HCT116 (cell line): ENCODE data around the gene TSPOAP1. TPM values are rescaled to one million over a fixed set of nuclear protein-coding genes. Genes with fewer than 3 reads are reported as not detected.

Experiments used
- ATAC-seq: fragments of 200-7000 bp; cut with Tn5 transposase; 2 replicates; pipeline ENCODE4 v1.9.1; 2020; ENCODE audit warnings: mild to moderate bottlenecking, moderate library complexity
- BruUV-seq: library from RNA; stranded (reverse); fragments of 400-500 nt; replicated peaks from 2 replicates; lab custom pipeline; 2021; lab: Mats Ljungman, UMichigan
- CTCF ChIA-PET: fragments of 300-600 bp; sonication (Branson Sonifier 250); formaldehyde crosslinking; loops from one replicate; lab custom pipeline; 2021; ENCODE audit warnings: antibody characterized with exemption; lab: Charles Lee
- POLR2A ChIA-PET: fragments of 300-600, 350-600 bp; sonication (Branson Sonifier 250); formaldehyde crosslinking; loops from one replicate; lab custom pipeline; 2021; ENCODE audit warnings: antibody characterized with exemption; lab: Charles Lee
- RAD21 ChIA-PET, 2 experiments: fragments of 300-600 bp; sonication (Branson Sonifier 250); formaldehyde crosslinking; loops; one replicate each; lab custom pipeline; 2023; ENCODE audit warnings: low total read pairs in 2 of 2; ENCODE audit not compliant: uncharacterized antibody in 2 of 2, unreplicated experiment in 2 of 2, low non-redundant PET in 1 of 2; lab: Charles Lee
- DNase-seq: peaks from one replicate; pipeline ENCODE4 v3.0.0-alpha.2; 2010; ENCODE audit warnings: low read depth, low spot score
- H2AFZ ChIP-seq: fragments of 200-600 bp; shearing (Covaris generic), sonication (generic); 2 replicates; pipeline ENCODE4 v1.6.1; 2017; ENCODE audit warnings: low read depth, mixed run types, mixed read lengths, antibody characterized with exemption, low read length; ENCODE audit not compliant: poor library complexity, severe bottlenecking
- H3K27ac ChIP-seq: 2 replicates; pipeline ENCODE4 v1.5.1; 2012; ENCODE audit warnings: low read depth, low read length
- H3K27me3 ChIP-seq: fragments of 200-600 bp; sonication (generic); 2 replicates; pipeline ENCODE4 v1.6.1; 2016; ENCODE audit warnings: mixed run types, low read length, mixed read lengths; ENCODE audit not compliant: insufficient read depth
- H3K36me3 ChIP-seq, 2 experiments: fragments of 200-500 bp in 1 of 2; fragments of 200-600 bp in 1 of 2; sonication (Bioruptor generic) in 1 of 2; sonication (generic) in 1 of 2; 2 replicates each; pipeline versions ENCODE4 v1.5.1 to v1.6.1; 2014 to 2016; ENCODE audit warnings: low read length in 2 of 2, inconsistent platforms in 1 of 2, mixed read lengths in 1 of 2, mixed run types in 1 of 2; ENCODE audit not compliant: insufficient read depth in 2 of 2, control insufficient read depth in 1 of 2
- H3K4me1 ChIP-seq, 2 experiments: fragments of 200-600 bp in 1 of 2; sonication (generic) in 1 of 2; 2 replicates each; pipeline versions ENCODE4 v1.5.1 to v1.6.1; 2012 to 2017; ENCODE audit warnings: low read length in 2 of 2, inconsistent platforms in 1 of 2, mild to moderate bottlenecking in 1 of 2, mixed read lengths in 1 of 2, mixed run types in 1 of 2, moderate library complexity in 1 of 2; ENCODE audit not compliant: insufficient read depth in 2 of 2, control insufficient read depth in 1 of 2
- H3K4me2 ChIP-seq: fragments of 200-600 bp; sonication (generic); 2 replicates; pipeline ENCODE4 v1.6.1; 2017; ENCODE audit warnings: mixed run types, low read length, mixed read lengths
- H3K4me3 ChIP-seq, 2 experiments: fragments of 200-600 bp in 1 of 2; sonication (generic) in 1 of 2; replicated peaks in 1 of 2; 2 replicates each; pipeline ENCODE4 v1.5.1; 2011 to 2016; ENCODE audit warnings: low read length in 2 of 2, control low read depth in 1 of 2, low read depth in 1 of 2, mild to moderate bottlenecking in 1 of 2, mixed read lengths in 1 of 2, mixed run types in 1 of 2
- H3K79me2 ChIP-seq: fragments of 200-600 bp; sonication (generic); 2 replicates; pipeline ENCODE4 v1.6.1; 2017; ENCODE audit warnings: mild to moderate bottlenecking, mixed run types, low read length, moderate library complexity, mixed read lengths; ENCODE audit not compliant: insufficient read depth
- H3K9ac ChIP-seq: fragments of 200-600 bp; sonication (generic); 2 replicates; pipeline ENCODE4 v1.6.1; 2016; ENCODE audit warnings: low read length, mixed read lengths
- H3K9me2 ChIP-seq: fragments of 200-600 bp; sonication (generic), shearing (Covaris generic); 2 replicates; pipeline ENCODE4 v1.6.1; 2017; ENCODE audit warnings: mixed run types, mild to moderate bottlenecking, moderate library complexity; ENCODE audit not compliant: insufficient read depth
- H3K9me3 ChIP-seq, 2 experiments: fragments of 200-500 bp in 1 of 2; fragments of 200-600 bp in 1 of 2; sonication (Bioruptor generic) in 1 of 2; sonication (generic) in 1 of 2; 2 replicates each; pipeline ENCODE4 v1.6.1; 2014 to 2017; ENCODE audit warnings: low read length in 2 of 2, mixed read lengths in 2 of 2, inconsistent platforms in 1 of 2, low read depth in 1 of 2, mild to moderate bottlenecking in 1 of 2, mixed run types in 1 of 2, moderate library complexity in 1 of 2; ENCODE audit not compliant: control insufficient read depth in 1 of 2, insufficient read depth in 1 of 2
- H4K20me1 ChIP-seq: fragments of 200-600 bp; sonication (generic), shearing (Covaris generic); 2 replicates; pipeline ENCODE4 v1.6.1; 2017; ENCODE audit warnings: mixed run types, mild to moderate bottlenecking, moderate library complexity; ENCODE audit not compliant: insufficient read depth
- ATF3 ChIP-seq: IDR thresholded peaks from 2 replicates; pipeline ENCODE4 v1.6.1; 2012
- CBX3 ChIP-seq: IDR thresholded peaks from 2 replicates; pipeline ENCODE4 v1.6.1; 2012; ENCODE audit warnings: low read depth
- CEBPB ChIP-seq: IDR thresholded peaks from 2 replicates; pipeline ENCODE4 v1.6.1; 2012; ENCODE audit warnings: low read depth
- CTCF ChIP-seq, 3 experiments: fragments of 200-600 bp in 1 of 3; sonication (generic) in 1 of 3; IDR thresholded peaks in 2 of 3; conservative IDR thresholded peaks in 1 of 3; 2 replicates each; pipeline ENCODE4 v1.5.1; 2012 to 2017; ENCODE audit warnings: low read depth in 2 of 3, low read length in 2 of 3, antibody characterized with exemption in 1 of 3, borderline replicate concordance in 1 of 3, control low read depth in 1 of 3, mild to moderate bottlenecking in 1 of 3, mixed read lengths in 1 of 3, mixed run types in 1 of 3, moderate library complexity in 1 of 3; ENCODE audit not compliant: insufficient read depth in 1 of 3
- EGR1 ChIP-seq: IDR thresholded peaks from 2 replicates; pipeline ENCODE4 v1.6.1; 2012; ENCODE audit warnings: low read depth
- ELF1 ChIP-seq: IDR thresholded peaks from 2 replicates; pipeline ENCODE4 v1.6.1; 2012; ENCODE audit warnings: low read depth, borderline replicate concordance
- EZH2phosphoT487 ChIP-seq: fragments of 200-600 bp; IDR thresholded peaks from 2 replicates; pipeline ENCODE4 v1.6.1; 2018; ENCODE audit warnings: antibody characterized with exemption, borderline replicate concordance
- FOSL1 ChIP-seq: IDR thresholded peaks from 2 replicates; pipeline ENCODE4 v1.6.1; 2012; ENCODE audit warnings: low read depth
- POLR2A ChIP-seq: IDR thresholded peaks from 2 replicates; pipeline ENCODE4 v1.7.0; 2011; ENCODE audit warnings: borderline replicate concordance; ENCODE audit not compliant: insufficient read depth, insufficient read length; ENCODE audit errors: extremely low read depth
- POLR2AphosphoS5 ChIP-seq: IDR thresholded peaks from 2 replicates; pipeline ENCODE4 v1.6.1; 2011; ENCODE audit warnings: mild to moderate bottlenecking, low read depth, low read length, moderate library complexity
- REST ChIP-seq: IDR thresholded peaks from 2 replicates; pipeline ENCODE4 v1.6.1; 2012; ENCODE audit warnings: low read depth
- SIN3A ChIP-seq: IDR thresholded peaks from 2 replicates; pipeline ENCODE4 v1.6.1; 2012; ENCODE audit warnings: low read depth
- SP1 ChIP-seq: IDR thresholded peaks from 2 replicates; pipeline ENCODE4 v1.6.1; 2012; ENCODE audit warnings: low read depth
- ZFX ChIP-seq: fragments of 450-650 bp; IDR thresholded peaks from 2 replicates; pipeline ENCODE4 v1.6.1; 2017
- ZNF274 ChIP-seq: fragments of 200-500 bp; sonication (Bioruptor generic); IDR thresholded peaks from 2 replicates; pipeline ENCODE4 v1.6.1; 2014; ENCODE audit warnings: mild to moderate bottlenecking, low read depth, low read length, inconsistent platforms
- intact Hi-C: fragments of 100-400 bp; cut with micrococcal nuclease; formaldehyde crosslinking; loops from 2 replicates; pipeline ENCODE4 v1.10.0; 2022
- total RNA-seq: library from RNA; stranded (reverse); gene quantifications from one replicate; pipeline ENCODE4 v1.2.1, GENCODE V29; 2021; ENCODE audit not compliant: unreplicated experiment

Gene TSPOAP1
- total RNA-seq, 1 experiment from 2014 or later: 0.27 TPM

GRCh38 chr17:58356231-58356630, 27.6 kb upstream of the TSPOAP1 start (continued):
- TF ChIP-seq CTCF (IDR thresholded peaks at IDR 0.05 in 2 of 3, conservative IDR thresholded peaks at IDR 0.05 in 1 of 3; ENCODE audit: borderline replicate concordance in 1 of 3, insufficient read depth in 1 of 3, low read depth in 2 of 3, low read length in 2 of 3) (no peak), ZFX (no peak)
- TF ChIP-seq, all 23 proteins: peak for 0

GRCh38 chr17:58354541-58355216, 26.1 kb upstream of the TSPOAP1 start:
- ChIA-PET POLR2A (interaction anchor here (1.3 to 2.7 kb wide), 3 partner anchors 10 to 72 kb away, joined by 3 to 12 read pairs (median 4); partner anchors contain the start of gene RNF43), RAD21 (no interaction called here), CTCF (interaction anchor here (1.5 to 1.8 kb wide), 3 partner anchors 37 to 79 kb away, joined by 4 to 5 read pairs (median 4); no protein-coding TSS in a partner anchor)
- Histone ChIP-seq H4K20me1 (no peaks in the 10 kb centered on the region), H3K9ac (no peak overlapping the region), H2AFZ (no peak overlapping the region), H3K27me3 (no peaks in the 10 kb centered on the region), H3K27ac (peak overlapping the region; percentile 73; the same call in 1 of the 2 replicates), H3K9me3 (no peaks in the 10 kb centered on the region), H3K4me1 (peaks cover 16 to 22% of the 10 kb centered on the region in 2 experiments), H3K36me3 (peaks cover 26 to 47% of the 10 kb centered on the region in 2 experiments; a peak in 3 of 4 replicates), H3K9me2 (no peaks in the 10 kb centered on the region), H3K79me2 (peaks cover 23% of the 10 kb centered on the region), H3K4me2 (no peak overlapping the region), H3K4me3 (no peak overlapping the region)
- intact Hi-C loops: no loop called here
- BruUV-seq: no TSS peak
- DNase-seq: no peak
- ATAC-seq: no peak
- no peak for TF ChIP-seq FOSL1
- TF ChIP-seq ATF3: no peak
- TF ChIP-seq SP1: no peak
- no peak for TF ChIP-seq EGR1
- TF ChIP-seq CBX3: no peak
- TF ChIP-seq ZNF274: no peak
- TF ChIP-seq ELF1: no peak
- no peak for TF ChIP-seq CTCF (IDR thresholded peaks at IDR 0.05 in 2 of 3, conservative IDR thresholded peaks at IDR 0.05 in 1 of 3; ENCODE audit: borderline replicate concordance in 1 of 3, insufficient read depth in 1 of 3, low read depth in 2 of 3, low read length in 2 of 3)
- TF ChIP-seq CEBPB: no peak
- TF ChIP-seq POLR2AphosphoS5: no peak
- no peak for TF ChIP-seq ZFX
- no peak for TF ChIP-seq SIN3A
- no peak for TF ChIP-seq POLR2A
- TF ChIP-seq REST: no peak
- TF ChIP-seq EZH2phosphoT487: no peak
